ENCODE data around the gene RASSF1. TPM values are rescaled to one million over a fixed set of nuclear protein-coding genes. Genes with fewer than 3 reads are reported as not detected.

Gene RASSF1
- total and polyA plus RNA-seq, 2 of the 13 experiments (the other 11 are each of a cell fraction or from before 2014, with no cell fraction given) = 10.2 to 27.5 TPM

DNA sequence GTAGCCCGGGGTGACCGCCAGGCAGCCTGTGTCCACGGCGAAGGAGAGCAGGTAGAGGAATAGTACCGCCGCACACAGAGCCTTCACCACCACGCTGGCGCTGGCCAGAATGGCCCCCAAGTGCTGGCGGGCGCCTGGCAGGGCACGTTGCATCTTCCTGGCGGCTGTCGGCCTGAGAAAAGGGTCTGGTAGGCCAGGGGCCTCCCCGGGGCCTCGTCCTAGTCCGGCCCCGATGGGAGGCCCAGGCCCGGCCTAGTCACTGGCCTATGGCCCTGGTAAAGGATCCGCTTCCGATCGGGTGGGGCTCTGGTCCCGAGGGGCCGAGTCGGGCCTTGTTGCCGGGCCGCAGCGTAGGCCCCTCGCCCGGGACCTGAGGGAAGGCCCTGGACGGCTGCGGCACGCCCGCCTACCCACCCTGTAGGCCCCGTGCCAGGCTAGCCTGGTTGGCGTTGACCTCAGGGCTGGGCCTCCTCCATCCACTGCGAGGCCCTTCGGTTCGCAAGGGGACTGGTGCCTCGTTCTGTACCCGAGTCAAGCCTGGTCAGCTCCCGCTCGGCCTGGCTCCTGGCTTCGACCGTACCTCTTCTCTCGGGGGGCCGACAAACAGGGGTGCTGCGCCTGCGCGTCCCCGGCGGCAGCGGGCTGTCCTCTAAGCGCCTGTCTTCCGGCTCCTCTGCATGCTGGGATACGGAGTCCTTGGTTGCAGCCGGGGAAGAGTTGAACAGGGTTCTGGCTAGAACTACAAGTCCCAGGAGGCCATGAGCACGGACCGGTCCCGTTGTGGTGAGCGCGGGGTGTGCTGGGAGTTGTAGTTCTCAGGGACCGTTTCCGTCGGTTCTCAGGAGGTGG is 18.5 kb upstream of the RASSF1 start, which contains the start of gene TMEM115 (continued):
- 0 out of 2 replicates have a peak, but pooled peaks have one; percentile 26 for TF ChIP-seq RAD21 (CRISPR knock-in tag; IDR thresholded peaks at IDR 0.05)
- TF ChIP-seq KMT2B (CRISPR knock-in tag; IDR thresholded peaks at IDR 0.05) = peak; percentile 84
- TF ChIP-seq ZNF672 (CRISPR knock-in tag; IDR thresholded peaks at IDR 0.05) = no peak
- peak; percentile 80 for TF ChIP-seq CREB1 (IDR thresholded peaks at IDR 0.05)
- TF ChIP-seq CREB1 (CRISPR knock-in tag; IDR thresholded peaks at IDR 0.05) = peak; percentile 95
- no peak for TF ChIP-seq ZNF292 (CRISPR knock-in tag; IDR thresholded peaks at IDR 0.05; ENCODE audit: borderline replicate concordance, low read depth)
- peak; percentile 78 for TF ChIP-seq KDM4B (CRISPR knock-in tag; IDR thresholded peaks at IDR 0.05)
- peak; percentile 34; the same call in 1 of the 2 replicates for TF ChIP-seq CREB3 (CRISPR knock-in tag; IDR thresholded peaks at IDR 0.05)
- 0 out of 2 replicates have a peak, but pooled peaks have one; percentile 48 for TF ChIP-seq ZNF792 (CRISPR knock-in tag; IDR thresholded peaks at IDR 0.05)
- TF ChIP-seq MBD4 (IDR thresholded peaks at IDR 0.05; ENCODE audit: borderline replicate concordance, low read length) = no peak
- no peak for TF ChIP-seq HNRNPH1 (optimal IDR thresholded peaks at IDR 0.05; ENCODE audit: low read depth, low read length)
- TF ChIP-seq RFX3 (CRISPR knock-in tag; IDR thresholded peaks at IDR 0.05) = no peak
- TF ChIP-seq NPAS2 (CRISPR knock-in tag; IDR thresholded peaks at IDR 0.05; ENCODE audit: borderline replicate concordance) = no peak
- TF ChIP-seq MAFK (conservative IDR thresholded peaks at IDR 0.05 in 1 of 2, IDR thresholded peaks at IDR 0.05 in 1 of 2; ENCODE audit: low read length in 2 of 2) = no peak
- TF ChIP-seq IRF9 (CRISPR knock-in tag; IDR thresholded peaks at IDR 0.05; ENCODE audit: borderline replicate concordance) = 0 out of 2 replicates have a peak, but pooled peaks have one; percentile 51
- no peak for TF ChIP-seq RORA (CRISPR knock-in tag; IDR thresholded peaks at IDR 0.05)
- no peak for TF ChIP-seq SMARCC2 (IDR thresholded peaks at IDR 0.05)
- peak; percentile 39; the same call in 1 of the 2 replicates for TF ChIP-seq NFKBIZ (CRISPR knock-in tag; IDR thresholded peaks at IDR 0.05)
- TF ChIP-seq LBX2 (CRISPR knock-in tag; IDR thresholded peaks at IDR 0.05; ENCODE audit: borderline replicate concordance) = peak; percentile 86; the same call in 1 of the 2 replicates
- 0 out of 2 replicates have a peak, but pooled peaks have one; percentile 14 for TF ChIP-seq ZNF34 (CRISPR knock-in tag; IDR thresholded peaks at IDR 0.05; ENCODE audit: borderline replicate concordance)
- TF ChIP-seq ZNF143 (CRISPR knock-in tag; IDR thresholded peaks at IDR 0.05) = peak; percentile 99
- 0 out of 2 replicates have a peak, but pooled peaks have one; percentile 60 for TF ChIP-seq CENPT (CRISPR knock-in tag; IDR thresholded peaks at IDR 0.05; ENCODE audit: low read depth)
- TF ChIP-seq RXRB (CRISPR knock-in tag; IDR thresholded peaks at IDR 0.05; ENCODE audit: borderline replicate concordance) = 0 out of 2 replicates have a peak, but pooled peaks have one; percentile 37
- TF ChIP-seq RCOR2 (CRISPR knock-in tag; IDR thresholded peaks at IDR 0.05) = no peak
- TF ChIP-seq TCF12 (IDR thresholded peaks at IDR 0.05) = no peak
- TF ChIP-seq TCF12 (CRISPR knock-in tag; IDR thresholded peaks at IDR 0.05) = no peak
- TF ChIP-seq ZFP1 (CRISPR knock-in tag; IDR thresholded peaks at IDR 0.05) = 0 out of 2 replicates have a peak, but pooled peaks have one; percentile 24
- no peak for TF ChIP-seq THAP7 (CRISPR knock-in tag; IDR thresholded peaks at IDR 0.05)
- no peak for TF ChIP-seq DPF2 (CRISPR knock-in tag; IDR thresholded peaks at IDR 0.05; ENCODE audit: borderline replicate concordance, low read depth)
- peak; percentile 92 for TF ChIP-seq ELF3 (CRISPR knock-in tag; IDR thresholded peaks at IDR 0.05)
